Measurements from ENCODE around the gene LGI2.

DNA sequence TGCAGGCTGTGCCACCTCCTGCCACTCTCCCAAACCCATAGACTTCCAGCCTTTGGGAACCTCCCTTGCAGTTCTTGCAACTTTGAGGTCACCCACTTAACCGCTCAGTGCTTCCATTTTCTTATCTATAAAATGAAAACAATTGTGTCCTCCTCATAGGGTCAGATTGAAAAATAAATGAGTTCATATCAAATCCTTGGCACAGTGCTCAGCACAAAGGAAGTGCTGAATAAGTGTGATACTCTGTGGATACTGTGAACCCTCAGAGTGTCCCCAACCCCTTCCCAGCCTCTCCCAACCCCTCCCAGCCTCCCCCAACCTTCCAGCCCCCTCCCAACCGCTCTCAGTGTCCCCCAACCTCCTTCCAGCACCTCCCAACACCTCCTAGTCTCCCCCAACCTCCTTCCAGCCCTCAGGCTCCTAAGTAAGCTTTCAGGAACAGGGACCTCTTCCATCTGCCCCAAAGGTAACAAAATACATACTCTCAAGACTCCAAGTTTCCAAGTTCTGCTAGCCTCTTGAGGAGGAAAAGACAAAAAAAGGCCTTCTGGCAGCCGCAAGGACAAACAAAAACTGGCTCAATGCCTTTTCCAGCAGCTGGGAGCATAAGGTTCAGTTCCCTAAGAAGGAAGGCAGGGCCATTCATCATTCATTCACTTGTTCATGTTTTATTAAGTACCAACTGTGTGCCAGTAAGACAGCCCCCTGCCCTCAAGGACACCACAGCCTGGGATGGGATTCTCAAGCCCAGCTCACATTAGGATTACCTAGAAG is 46.1 kb upstream of the LGI2 start:
- no peak for TF ChIP-seq POLR2A (IDR thresholded peaks at IDR 0.05)
- TF ChIP-seq, protein P1, sequence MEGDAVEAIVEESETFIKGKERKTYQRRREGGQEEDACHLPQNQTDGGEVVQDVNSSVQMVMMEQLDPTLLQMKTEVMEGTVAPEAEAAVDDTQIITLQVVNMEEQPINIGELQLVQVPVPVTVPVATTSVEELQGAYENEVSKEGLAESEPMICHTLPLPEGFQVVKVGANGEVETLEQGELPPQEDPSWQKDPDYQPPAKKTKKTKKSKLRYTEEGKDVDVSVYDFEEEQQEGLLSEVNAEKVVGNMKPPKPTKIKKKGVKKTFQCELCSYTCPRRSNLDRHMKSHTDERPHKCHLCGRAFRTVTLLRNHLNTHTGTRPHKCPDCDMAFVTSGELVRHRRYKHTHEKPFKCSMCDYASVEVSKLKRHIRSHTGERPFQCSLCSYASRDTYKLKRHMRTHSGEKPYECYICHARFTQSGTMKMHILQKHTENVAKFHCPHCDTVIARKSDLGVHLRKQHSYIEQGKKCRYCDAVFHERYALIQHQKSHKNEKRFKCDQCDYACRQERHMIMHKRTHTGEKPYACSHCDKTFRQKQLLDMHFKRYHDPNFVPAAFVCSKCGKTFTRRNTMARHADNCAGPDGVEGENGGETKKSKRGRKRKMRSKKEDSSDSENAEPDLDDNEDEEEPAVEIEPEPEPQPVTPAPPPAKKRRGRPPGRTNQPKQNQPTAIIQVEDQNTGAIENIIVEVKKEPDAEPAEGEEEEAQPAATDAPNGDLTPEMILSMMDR (IDR thresholded peaks at IDR 0.05): no peak
